ENCODE results near the gene ROR2.
"Not testable (repeated sequence)": the region's sequence is repeated elsewhere in the genome, so short reads cannot be mapped to it uniquely, and the experiment has no call there.

ROR2 gene

DNA sequence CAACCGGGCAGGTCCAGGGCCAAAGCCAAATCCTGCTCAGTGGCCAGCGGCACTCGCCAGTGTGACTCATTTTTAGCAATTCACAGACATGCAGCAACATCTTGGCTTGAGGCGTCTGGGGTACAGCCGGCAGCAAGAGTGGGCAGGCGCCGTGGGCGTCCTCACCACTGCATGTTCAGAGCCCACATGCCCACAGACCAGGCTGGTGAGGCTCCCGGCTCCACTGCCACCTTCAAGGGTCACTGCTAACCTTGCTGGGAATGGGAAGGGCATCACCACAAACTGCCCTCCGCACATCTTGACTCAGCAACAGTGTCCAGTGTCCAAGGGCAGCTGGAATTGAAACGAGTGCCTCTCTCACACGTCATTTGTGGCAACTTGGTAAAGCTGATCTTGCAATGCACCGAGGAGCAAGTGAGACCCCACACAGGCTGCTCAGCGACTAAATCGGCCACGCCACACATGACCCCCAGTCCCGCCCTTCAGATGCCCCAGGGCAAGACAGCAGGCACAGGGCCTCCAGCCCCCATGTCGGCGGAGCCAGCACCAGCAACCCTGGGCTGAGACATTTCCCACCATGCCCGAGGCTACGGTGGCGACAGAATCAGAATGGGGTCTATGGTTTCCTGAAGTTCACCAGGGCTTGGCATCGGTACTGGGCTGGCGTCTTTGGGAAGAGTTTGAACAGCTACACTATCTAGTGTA lies 140.3 kb downstream of the ROR2 start:
- Histone ChIP-seq H3K4me3 (no peak overlapping the region), H3K36me3 (replicated peaks) (no peaks in the 10 kb centered on the region), H3K9me3 (no peaks in the 10 kb centered on the region), H3K27me3 (ENCODE audit: low read depth) (no peaks in the 10 kb centered on the region), H3K4me1 (no peaks in the 10 kb centered on the region; the same call in 1 of the 2 replicates)
- DNase-seq (ENCODE audit: low spot score in 2 of 2) = no peak
- in situ Hi-C loops (cut with MboI; ENCODE audit: low sequenced_read_pairs) = no loop called here

DNA sequence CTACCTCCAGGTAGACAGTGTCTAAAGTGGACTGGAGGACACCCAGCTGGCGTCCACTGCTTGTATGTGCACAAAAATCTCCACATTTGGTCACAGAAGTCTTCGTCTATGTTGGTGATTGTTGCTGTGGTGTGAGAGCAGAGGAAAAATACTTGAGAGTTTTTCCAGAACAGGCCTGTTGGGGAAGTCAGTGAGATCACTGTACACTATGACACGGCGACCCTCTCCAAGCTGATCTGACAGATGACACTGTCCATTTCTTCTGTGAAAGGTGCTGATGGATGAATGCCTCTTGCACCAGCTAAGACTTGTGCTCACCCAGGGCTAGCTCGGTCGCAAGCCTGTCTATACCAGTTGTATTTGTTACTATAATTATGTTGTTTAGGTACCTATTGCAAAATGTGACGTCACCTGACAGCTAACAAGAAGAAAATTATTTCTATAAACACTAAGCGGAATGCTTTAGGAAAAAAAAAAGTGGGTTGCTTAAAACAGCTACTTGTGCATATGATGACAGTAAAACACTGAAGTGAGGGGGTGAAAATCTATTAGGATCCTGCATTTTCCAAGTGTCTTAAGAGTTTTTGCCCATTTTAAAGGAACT lies 142.3 kb downstream of the ROR2 start:
- Histone ChIP-seq H3K27me3 (ENCODE audit: low read depth) (no peaks in the 10 kb centered on the region), H3K4me1 (no peaks in the 10 kb centered on the region), H3K36me3 (replicated peaks) (no peaks in the 10 kb centered on the region), H3K9me3 (no peaks in the 10 kb centered on the region), H3K4me3 (no peak overlapping the region)
- in situ Hi-C loops (cut with MboI; ENCODE audit: low sequenced_read_pairs) = no loop called here
- no peak for DNase-seq (ENCODE audit: low spot score in 2 of 2)

DNA sequence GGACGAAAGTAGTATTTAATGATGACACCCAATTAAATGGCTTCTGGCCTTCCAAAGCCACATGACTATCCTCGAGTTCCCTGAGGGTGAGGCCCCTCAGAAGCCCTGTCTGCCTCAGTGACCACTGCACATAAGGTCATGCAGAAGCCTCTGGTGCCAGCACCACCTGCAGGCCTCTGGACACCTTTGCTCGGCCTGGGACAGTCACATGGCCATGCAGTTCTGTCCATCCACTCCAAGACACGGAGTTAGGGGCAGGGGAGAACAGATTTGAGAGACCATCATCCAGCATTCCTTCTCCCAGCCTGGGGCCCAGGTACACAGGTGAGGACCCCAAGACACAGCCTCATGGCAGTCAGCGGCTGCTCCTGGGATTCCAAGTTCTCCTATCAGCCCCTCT lies 145.0 kb downstream of the ROR2 start:
- in situ Hi-C loops (cut with MboI; ENCODE audit: low sequenced_read_pairs) = no loop called here
- H3K9me3 ChIP-seq = no peaks in the 10 kb centered on the region
- DNase-seq (ENCODE audit: low spot score in 2 of 2) = no peak

DNA sequence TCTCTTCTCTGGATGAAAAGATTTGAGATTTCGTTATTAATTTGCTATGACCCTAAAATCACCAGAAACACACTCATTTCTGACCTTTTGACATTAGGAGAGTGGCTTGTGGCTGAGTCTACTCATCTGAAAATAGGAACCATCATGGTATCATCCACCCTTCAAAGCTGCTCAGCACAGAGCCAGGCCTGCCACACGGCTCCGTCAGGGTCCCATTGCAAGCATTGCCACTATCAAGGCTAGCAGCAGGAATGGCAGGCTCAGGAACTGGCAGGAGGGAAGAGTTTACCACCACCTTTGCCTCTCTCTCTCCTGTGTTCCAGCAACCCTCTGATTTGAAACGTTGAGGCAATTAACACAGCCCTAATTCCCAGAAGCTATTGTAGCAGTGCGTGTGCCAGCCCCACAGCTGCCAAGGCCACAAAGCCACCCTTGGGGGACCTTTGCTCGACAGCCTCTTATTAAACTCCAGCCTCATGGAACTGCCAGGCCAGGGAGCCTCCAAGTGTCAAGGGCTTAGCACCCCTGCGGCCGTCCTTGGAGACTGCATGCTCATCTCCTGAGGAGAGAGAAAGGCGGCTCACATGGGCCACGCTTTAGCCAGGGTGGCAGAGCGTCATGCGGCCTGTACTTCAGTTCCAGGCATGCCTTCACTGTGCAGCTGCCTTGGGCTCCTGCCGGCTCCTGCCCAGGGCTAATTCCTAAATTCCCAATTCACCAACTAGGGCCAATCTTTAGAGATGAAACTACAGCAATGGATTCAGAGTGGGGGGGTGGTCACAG lies 145.9 kb downstream of the ROR2 start:
- DNase-seq (ENCODE audit: low spot score in 2 of 2) = no peak
- H3K9me3 ChIP-seq = no peaks in the 10 kb centered on the region
- H3K27me3 ChIP-seq (ENCODE audit: low read depth) = no peaks in the 10 kb centered on the region
- in situ Hi-C loops (cut with MboI; ENCODE audit: low sequenced_read_pairs) = no loop called here
- H3K4me1 ChIP-seq = no peaks in the 10 kb centered on the region
- no peaks in the 10 kb centered on the region for H3K36me3 ChIP-seq (replicated peaks)
- H3K4me3 ChIP-seq = no peak overlapping the region

More for the DNA sequence above, 145.0 kb downstream of the ROR2 start:
- Histone ChIP-seq H3K4me3 (no peak overlapping the region), H3K4me1 (no peaks in the 10 kb centered on the region), H3K27me3 (ENCODE audit: low read depth) (no peaks in the 10 kb centered on the region), H3K36me3 (replicated peaks) (no peaks in the 10 kb centered on the region)

DNA sequence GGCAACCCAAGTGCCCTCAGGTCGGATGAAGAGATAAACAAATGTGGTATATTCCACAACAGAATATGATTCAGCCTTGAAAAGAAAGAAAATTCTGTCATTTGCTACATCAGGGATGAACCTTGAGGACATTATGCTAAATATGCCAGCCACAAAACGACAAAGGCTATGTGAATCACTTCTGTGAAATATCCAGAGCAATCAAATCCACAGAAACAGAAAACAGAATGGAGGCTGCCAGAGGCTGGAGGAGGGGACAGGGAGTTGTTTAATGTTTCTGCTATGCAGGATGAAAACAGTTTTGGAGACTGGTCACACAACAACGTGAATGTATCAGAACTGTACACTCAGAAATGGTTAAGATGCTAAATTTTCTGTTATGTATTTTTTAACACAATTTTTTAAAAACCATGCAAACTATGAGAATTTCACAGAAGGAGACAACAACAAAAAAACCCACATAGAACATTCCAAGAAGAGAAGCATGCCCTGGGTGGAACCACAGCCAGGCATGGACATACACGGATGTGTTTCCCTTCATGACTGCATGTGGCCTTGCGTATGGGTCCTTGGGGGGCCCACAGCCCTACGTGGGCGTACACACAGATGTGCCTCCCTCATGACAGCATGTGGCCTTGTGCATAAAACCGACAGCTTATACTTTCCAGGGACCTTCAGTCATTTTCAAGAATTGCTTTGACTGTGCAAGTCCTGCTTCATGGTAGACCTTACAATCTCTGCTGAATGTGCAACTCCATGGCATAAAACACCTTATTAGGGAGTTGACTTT lies 146.7 kb downstream of the ROR2 start:
- Histone ChIP-seq H3K9me3 (no peaks in the 10 kb centered on the region), H3K4me3 (no peak overlapping the region), H3K36me3 (replicated peaks) (no peaks in the 10 kb centered on the region), H3K4me1 (no peaks in the 10 kb centered on the region), H3K27me3 (ENCODE audit: low read depth) (no peaks in the 10 kb centered on the region)
- in situ Hi-C loops (cut with MboI; ENCODE audit: low sequenced_read_pairs) = no loop called here
- no peak for DNase-seq (ENCODE audit: low spot score in 2 of 2)

DNA sequence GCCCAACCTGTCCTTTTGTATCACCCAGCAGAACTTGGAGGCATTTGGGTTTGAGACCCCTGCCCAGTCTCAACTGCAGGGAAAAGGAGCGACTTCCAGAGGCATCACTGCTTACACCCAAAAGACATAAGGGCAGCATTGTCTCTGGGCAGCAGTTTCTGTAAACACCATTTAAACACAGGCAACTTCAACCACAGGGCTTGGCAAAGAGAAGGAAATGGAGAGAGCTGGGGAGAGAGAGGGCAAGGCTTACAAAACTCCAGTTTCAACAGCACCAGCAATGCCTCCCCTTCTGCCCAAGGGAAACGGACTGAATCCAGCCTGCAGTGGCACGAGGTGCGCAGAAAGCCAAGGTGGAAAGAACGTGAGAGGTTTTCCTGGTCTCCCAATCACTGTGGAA lies 147.6 kb downstream of the ROR2 start:
- no peaks in the 10 kb centered on the region for H3K4me1 ChIP-seq
- in situ Hi-C loops (cut with MboI; ENCODE audit: low sequenced_read_pairs) = no loop called here
- no peaks in the 10 kb centered on the region for H3K36me3 ChIP-seq (replicated peaks)

DNA sequence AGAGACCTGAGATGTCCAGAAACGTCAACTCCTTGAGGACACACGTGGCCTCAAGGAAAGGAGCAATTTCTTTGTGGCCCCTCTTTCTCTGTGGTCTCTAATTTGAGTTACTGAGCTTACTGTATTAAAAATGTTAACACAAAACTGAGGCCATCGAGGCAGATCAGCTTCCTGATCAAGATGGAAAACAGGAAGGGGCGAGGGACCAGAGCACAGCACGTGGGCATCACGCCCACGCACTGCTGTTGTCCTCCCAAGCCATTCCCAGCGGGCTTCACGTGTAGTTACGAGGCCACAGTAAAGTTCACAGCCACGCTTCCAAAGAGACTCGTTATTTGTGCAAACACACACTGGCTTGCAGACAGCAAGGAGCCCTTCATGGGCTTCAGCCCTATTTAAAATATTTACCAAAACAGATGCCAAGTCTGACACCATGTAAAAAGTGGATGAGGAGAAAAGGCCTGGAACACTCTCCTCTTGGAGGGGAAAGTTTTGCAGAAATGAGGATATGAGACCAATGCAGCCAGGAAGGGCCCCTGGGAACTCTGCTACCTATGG lies 149.5 kb downstream of the ROR2 start:
- H3K9me3 ChIP-seq = no peaks in the 10 kb centered on the region
- in situ Hi-C loops (cut with MboI; ENCODE audit: low sequenced_read_pairs) = no loop called here
- no peaks in the 10 kb centered on the region for H3K27me3 ChIP-seq (ENCODE audit: low read depth)
- H3K4me1 ChIP-seq = peaks cover 6% of the 10 kb centered on the region
- DNase-seq (ENCODE audit: low spot score in 2 of 2) = no peak
- H3K4me3 ChIP-seq = no peak overlapping the region
- H3K36me3 ChIP-seq (replicated peaks) = no peaks in the 10 kb centered on the region

More for the DNA sequence above, 147.6 kb downstream of the ROR2 start:
- no peak for DNase-seq (ENCODE audit: low spot score in 2 of 2)
- Histone ChIP-seq H3K9me3 (no peaks in the 10 kb centered on the region), H3K27me3 (ENCODE audit: low read depth) (no peaks in the 10 kb centered on the region), H3K4me3 (no peak overlapping the region)

DNA sequence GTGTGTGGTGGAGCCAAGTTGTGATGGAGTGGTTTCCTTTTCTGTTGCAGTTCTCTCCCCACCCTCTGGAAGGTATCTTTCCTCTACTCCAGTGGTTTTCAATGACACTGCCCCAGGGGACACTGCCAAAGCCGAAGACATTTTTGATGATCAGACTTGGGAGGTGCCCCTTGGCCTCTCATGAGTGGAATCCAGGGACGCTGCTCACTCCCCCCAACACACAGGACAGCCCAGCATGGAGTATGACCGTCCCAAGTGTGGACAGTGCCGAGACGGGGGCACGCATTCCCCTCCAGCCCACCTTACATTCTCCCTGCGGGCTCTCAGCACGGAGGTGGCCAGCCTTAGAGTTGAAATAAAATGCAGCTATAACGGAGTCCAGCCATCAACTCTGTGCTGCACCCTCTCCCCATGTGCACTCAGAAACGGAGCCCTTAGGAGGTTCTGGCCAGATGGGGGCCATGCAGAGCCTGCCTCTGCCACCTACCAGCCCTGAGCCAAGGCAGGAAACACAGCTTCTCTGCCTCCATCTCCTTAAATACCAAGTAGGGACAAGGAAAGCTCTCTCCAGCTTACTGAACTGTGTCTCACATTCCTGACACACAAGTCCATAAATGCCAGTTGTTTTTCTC lies 150.8 kb downstream of the ROR2 start:
- peaks cover 11% of the 10 kb centered on the region for H3K4me1 ChIP-seq
- no peaks in the 10 kb centered on the region for H3K36me3 ChIP-seq (replicated peaks)
- in situ Hi-C loops (cut with MboI; ENCODE audit: low sequenced_read_pairs) = no loop called here
- no peak for DNase-seq (ENCODE audit: low spot score in 2 of 2)
- H3K4me3 ChIP-seq = no peak overlapping the region
- no peaks in the 10 kb centered on the region for H3K27me3 ChIP-seq (ENCODE audit: low read depth)
- no peaks in the 10 kb centered on the region for H3K9me3 ChIP-seq

DNA sequence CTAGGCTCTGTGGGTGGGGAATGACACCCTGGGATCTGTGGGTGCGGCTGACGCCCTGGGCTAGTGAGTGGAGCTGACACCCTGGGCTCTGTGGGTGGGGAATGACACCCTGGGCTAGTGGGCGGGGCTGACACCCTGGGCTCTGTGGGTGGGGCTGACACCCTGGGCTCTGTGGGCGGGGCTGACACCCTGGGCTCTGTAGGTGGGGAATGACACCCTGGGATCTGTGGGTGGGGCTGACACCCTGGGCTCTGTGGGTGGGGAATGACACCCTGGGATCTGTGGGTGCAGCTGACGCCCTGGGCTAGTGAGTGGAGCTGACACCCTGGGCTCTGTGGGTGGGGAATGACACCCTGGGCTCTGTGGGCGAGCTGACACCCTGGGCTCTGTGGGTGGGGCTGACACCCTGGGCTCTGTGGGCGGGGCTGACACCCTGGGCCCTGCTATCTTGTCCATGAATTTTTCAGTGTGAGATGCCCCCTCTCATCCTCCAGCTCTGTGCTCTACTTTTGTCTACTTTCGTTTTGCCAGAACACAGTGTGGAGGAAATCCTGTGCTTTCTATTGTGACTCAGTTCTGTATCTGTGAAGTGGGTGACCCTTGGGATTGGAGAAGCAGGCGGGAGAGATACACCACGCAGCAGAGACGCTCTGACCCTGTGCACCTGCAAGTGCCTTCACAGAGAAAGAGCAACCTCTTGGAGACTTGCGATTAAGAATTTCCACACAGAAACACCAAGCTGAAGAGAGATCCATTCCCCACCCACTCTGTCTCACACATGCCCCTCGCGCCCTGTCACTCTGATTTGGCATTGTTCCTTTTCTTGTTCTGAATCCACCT lies 151.5 kb downstream of the ROR2 start:
- in situ Hi-C loops (cut with MboI; ENCODE audit: low sequenced_read_pairs); H3K27me3 ChIP-seq (ENCODE audit: low read depth); H3K4me3 ChIP-seq; H3K36me3 ChIP-seq (replicated peaks); H3K9me3 ChIP-seq: not testable (repeated sequence)
- H3K4me1 ChIP-seq = peaks cover 11% of the 10 kb centered on the region
- DNase-seq (ENCODE audit: low spot score in 2 of 2) = peak in 1 of 2 experiments; percentile 32

DNA sequence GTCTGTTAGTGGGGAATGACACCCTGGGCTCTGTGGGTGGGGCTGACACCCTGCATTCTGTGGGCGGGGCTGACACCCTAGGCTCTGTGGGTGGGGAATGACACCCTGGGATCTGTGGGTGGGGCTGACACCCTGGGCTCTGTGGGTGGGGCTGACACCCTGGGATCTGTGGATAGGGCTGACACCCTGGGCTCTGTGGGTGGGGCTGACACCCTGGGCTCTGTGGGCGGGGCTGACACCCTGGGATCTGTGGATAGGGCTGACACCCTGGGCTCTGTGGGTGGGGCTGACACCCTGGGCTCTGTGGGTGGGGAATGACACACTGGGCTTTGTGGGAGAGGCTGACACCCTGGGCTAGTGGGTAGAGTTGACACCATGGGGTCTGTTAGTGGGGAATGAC lies 152.5 kb downstream of the ROR2 start:
- H3K9me3 ChIP-seq; H3K36me3 ChIP-seq (replicated peaks); H3K27me3 ChIP-seq (ENCODE audit: low read depth); in situ Hi-C loops (cut with MboI; ENCODE audit: low sequenced_read_pairs); H3K4me3 ChIP-seq; DNase-seq (ENCODE audit: low spot score in 2 of 2): not testable (repeated sequence)
- H3K4me1 ChIP-seq = peaks cover 11% of the 10 kb centered on the region

DNA sequence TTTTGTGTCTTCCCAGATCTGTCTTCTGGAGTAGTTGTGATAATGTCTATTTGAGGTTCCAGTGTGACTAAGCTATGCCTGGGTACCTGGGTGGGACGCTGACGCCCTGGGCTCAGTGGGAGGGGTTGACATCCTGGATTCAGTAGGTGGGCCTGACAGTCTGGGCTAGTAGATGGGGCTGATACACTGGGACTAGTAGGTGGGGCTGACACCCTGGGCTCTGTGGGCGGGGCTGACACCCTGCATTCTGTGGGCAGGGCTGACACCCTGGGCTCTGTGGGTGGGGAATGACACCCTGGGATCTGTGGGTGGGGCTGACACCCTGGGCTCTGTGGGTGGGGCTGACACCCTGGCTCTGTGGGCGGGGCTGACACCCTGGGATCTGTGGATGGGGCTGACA lies 153.5 kb downstream of the ROR2 start:
- in situ Hi-C loops (cut with MboI; ENCODE audit: low sequenced_read_pairs); H3K9me3 ChIP-seq; H3K27me3 ChIP-seq (ENCODE audit: low read depth); H3K36me3 ChIP-seq (replicated peaks); H3K4me3 ChIP-seq: not testable (repeated sequence)
- H3K4me1 ChIP-seq = peaks cover 11% of the 10 kb centered on the region
- DNase-seq (ENCODE audit: low spot score in 2 of 2) = peak; percentile 16 to 72

DNA sequence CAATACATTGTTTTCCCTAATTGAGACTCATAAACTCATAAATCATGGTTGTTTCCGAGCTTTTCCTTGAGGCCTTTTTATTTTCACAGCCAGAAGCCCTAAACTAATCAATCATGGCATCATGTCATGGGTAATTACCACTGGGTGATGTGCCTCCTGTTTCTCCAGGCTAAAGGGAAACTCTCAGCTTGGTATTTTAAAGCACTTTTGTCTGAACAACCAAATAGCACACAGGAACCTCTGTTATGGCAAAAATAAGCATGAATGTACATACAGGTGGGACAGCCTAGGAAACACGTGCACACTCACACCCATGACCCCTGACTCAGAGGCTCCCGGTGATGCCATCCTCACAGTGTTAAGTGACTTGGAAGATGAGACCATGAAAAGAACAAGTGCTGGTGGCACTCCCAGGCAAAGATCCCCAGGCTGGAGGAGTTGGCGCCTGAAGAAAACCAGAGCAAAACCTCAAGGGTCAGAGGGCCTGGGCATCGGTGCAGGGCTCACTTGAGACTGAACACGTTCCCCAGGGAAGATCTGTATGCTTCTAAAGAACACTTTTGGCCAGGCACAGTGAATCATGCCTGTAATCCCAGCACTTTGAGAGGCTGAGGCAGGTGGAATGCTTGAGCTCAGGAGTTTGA lies 154.3 kb downstream of the ROR2 start:
- Histone ChIP-seq H3K4me3 (no peak overlapping the region), H3K27me3 (ENCODE audit: low read depth) (no peaks in the 10 kb centered on the region), H3K4me1 (peaks cover 11% of the 10 kb centered on the region), H3K36me3 (replicated peaks) (no peaks in the 10 kb centered on the region), H3K9me3 (no peaks in the 10 kb centered on the region)
- peak in 1 of 2 experiments; percentile 17 for DNase-seq (ENCODE audit: low spot score in 2 of 2)
- in situ Hi-C loops (cut with MboI; ENCODE audit: low sequenced_read_pairs) = no loop called here

Measured in HAP-1 (cell line).